GM10847 (cell line): ENCODE results near the gene GAGE12H.
"Not testable (repeated sequence)": the region's sequence is repeated elsewhere in the genome, so short reads cannot be mapped to it uniquely, and the experiment has no call there.

Source experiments
- POLR2A ChIP-seq: IDR thresholded peaks from 2 replicates; pipeline ENCODE4 v1.6.1; 2011; ENCODE audit not compliant: insufficient read length; ENCODE audit errors: extremely low read depth

GAGE12H gene, protein sequence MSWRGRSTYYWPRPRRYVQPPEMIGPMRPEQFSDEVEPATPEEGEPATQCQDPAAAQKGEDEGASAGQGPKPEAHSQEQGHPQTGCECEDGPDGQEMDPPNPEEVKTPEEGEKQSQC

GRCh38 chrX:49579649-49580048, at the start of gene GAGE12H:
Gene GAGE12H (plus strand): TSS chrX:49579949. CDS start chrX:49581104, 1,155 bp downstream.
- TF ChIP-seq POLR2A: not testable (repeated sequence)

GRCh38 chrX:49531877-49532276, 47.9 kb upstream of the GAGE12H start, which contains the start of gene GAGE12C:
Gene GAGE12C (plus strand): TSS chrX:49532177. CDS start chrX:49533332, 1,155 bp downstream.
- TF ChIP-seq POLR2A: not testable (repeated sequence)

- not testable (repeated sequence) for TF ChIP-seq POLR2A
These were observed 38.3 kb upstream of the GAGE12H start, which contains the start of gene GAGE12D for GRCh38 chrX:49541433-49541832. Gene GAGE12D (plus strand): TSS chrX:49541733. CDS start chrX:49542888, 1,155 bp downstream.

DNA sequence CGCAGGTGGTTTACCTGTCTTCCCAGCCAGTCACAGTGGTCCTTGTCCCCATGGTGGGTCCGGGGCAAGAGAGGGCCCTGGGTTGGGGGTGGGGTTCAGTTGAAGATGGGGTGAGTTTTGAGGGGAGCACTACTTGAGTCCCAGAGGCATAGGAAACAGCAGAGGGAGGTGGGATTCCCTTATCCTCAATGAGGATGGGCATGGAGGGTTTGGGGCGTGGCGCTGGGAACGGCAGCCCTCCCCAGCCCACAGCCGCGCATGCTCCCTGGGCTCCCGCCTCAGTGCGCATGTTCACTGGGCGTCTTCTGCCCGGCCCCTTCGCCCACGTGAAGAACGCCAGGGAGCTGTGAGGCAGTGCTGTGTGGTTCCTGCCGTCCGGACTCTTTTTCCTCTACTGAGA, 28.8 kb upstream of the GAGE12H start, which contains the start of gene GAGE12E:
TSS of gene GAGE12E (plus strand) at position 301 of the 400 bp plus-strand sequence. CDS start 1,155 bp downstream, outside the sequence.
- not testable (repeated sequence) for TF ChIP-seq POLR2A

- not testable (repeated sequence) for TF ChIP-seq POLR2A
These were observed 19.2 kb upstream of the GAGE12H start, which contains the start of gene GAGE12F for GRCh38 chrX:49560542-49560941. Gene GAGE12F (plus strand): TSS chrX:49560842. CDS start chrX:49561997, 1,155 bp downstream.

DNA sequence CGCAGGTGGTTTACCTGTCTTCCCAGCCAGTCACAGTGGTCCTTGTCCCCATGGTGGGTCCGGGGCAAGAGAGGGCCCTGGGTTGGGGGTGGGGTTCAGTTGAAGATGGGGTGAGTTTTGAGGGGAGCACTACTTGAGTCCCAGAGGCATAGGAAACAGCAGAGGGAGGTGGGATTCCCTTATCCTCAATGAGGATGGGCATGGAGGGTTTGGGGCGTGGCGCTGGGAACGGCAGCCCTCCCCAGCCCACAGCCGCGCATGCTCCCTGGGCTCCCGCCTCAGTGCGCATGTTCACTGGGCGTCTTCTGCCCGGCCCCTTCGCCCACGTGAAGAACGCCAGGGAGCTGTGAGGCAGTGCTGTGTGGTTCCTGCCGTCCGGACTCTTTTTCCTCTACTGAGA, 9.6 kb upstream of the GAGE12H start, which contains the start of gene GAGE12G:
TSS of gene GAGE12G (plus strand) at position 301 of the 400 bp plus-strand sequence. CDS start 1,155 bp downstream, outside the sequence.
- not testable (repeated sequence) for TF ChIP-seq POLR2A

DNA sequence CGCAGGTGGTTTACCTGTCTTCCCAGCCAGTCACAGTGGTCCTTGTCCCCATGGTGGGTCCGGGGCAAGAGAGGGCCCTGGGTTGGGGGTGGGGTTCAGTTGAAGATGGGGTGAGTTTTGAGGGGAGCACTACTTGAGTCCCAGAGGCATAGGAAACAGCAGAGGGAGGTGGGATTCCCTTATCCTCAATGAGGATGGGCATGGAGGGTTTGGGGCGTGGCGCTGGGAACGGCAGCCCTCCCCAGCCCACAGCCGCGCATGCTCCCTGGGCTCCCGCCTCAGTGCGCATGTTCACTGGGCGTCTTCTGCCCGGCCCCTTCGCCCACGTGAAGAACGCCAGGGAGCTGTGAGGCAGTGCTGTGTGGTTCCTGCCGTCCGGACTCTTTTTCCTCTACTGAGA, 9.4 kb downstream of the GAGE12H start, which contains the start of gene GAGE2A:
TSS of gene GAGE2A (plus strand) at position 301 of the 400 bp plus-strand sequence. CDS start 1,155 bp downstream, outside the sequence.
- not testable (repeated sequence) for TF ChIP-seq POLR2A

DNA sequence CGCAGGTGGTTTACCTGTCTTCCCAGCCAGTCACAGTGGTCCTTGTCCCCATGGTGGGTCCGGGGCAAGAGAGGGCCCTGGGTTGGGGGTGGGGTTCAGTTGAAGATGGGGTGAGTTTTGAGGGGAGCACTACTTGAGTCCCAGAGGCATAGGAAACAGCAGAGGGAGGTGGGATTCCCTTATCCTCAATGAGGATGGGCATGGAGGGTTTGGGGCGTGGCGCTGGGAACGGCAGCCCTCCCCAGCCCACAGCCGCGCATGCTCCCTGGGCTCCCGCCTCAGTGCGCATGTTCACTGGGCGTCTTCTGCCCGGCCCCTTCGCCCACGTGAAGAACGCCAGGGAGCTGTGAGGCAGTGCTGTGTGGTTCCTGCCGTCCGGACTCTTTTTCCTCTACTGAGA, 19.0 kb downstream of the GAGE12H start, which contains the start of gene GAGE1:
TSS of gene GAGE1 (plus strand) at position 301 of the 400 bp plus-strand sequence. CDS start 1,155 bp downstream, outside the sequence.
- not testable (repeated sequence) for TF ChIP-seq POLR2A

DNA sequence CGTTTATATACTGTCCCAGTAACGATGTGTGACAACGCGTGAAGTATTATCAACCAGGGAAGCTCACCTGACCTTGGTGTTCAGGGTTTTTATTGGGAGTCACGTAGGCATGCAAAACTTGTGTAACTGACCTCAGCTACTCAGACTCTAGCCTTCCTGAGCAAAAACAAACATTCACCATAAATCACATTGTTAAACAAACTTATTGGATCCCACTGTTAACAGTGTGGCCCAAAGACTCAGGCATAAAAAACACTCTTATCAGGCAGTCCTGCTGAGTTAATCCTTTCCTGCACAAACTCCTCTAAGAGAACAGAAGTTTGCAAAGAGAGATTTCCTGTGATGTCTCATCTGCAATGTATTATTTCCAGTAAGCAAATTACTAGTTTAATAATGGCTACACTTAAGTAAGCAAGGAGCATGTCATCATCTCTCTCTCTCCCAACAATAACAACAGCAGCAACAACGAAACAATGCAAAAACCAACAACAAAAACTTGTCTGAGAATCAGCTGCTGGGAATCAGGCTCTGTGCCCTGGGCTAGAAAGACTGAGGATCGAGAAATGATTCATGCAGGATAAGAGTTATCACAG, 31.1 kb downstream of the GAGE12H start:
- no peak for TF ChIP-seq POLR2A

DNA sequence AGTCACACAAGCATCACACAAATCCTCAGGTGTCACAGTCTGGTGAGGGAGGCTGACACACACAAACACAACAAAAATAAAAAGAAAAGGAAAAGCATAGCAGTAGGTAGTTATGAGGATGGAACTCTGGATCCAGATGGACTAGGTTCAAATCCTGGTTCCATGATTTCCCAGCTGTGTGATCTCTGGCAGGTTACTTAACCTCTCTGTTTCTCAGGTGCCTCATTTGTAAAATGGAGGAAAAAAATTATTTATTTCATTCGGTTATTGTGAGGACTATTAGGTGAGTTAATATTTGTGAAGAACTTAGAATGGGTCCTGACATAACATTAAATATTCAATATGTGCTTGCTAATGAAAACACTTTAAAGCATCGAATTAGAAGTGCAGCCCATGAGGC, 38.8 kb downstream of the GAGE12H start:
- no peak for TF ChIP-seq POLR2A

- no peak for TF ChIP-seq POLR2A
These were observed 47.5 kb downstream of the GAGE12H start for GRCh38 chrX:49627086-49627777.
